ENCODE data around the gene DUSP15. TPM values are rescaled to one million over a fixed set of nuclear protein-coding genes. Genes with fewer than 3 reads are reported as not detected.

The DUSP15 gene
- total and polyA plus RNA-seq, 2 of the 4 experiments (the other 2 are of a cell fraction), result not detected

DNA sequence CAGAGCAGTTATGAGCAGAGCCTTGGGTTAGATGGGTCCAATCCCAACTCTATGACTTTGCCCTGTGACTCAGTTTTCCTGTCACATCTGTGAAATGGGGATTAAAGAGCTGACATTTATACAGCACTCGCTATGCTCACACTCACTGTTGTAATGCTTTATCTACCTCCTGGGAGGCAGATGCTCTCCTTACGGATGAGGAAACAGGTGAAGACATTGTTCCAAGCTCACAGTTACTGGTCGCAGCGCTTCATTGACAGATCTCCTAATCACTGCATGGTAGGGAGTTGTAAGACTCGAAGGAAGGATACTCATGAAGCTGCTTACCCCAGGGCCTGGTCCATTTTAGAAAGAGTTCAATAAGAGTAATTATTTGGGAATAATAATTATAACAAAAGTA lies 54.1 kb downstream of the DUSP15 start:
- Histone ChIP-seq H2AFZ (replicated peaks; ENCODE audit: low read length, poor library complexity) (no peak overlapping the region), H3K4me2 (ENCODE audit: low read depth, low read length) (no peak overlapping the region), H4K91ac (ENCODE audit: insufficient read depth, low read depth, low read length) (no peak overlapping the region), H3K27ac (ENCODE audit: insufficient read depth, low read length) (no peak overlapping the region), H2BK120ac (ENCODE audit: low read depth, low read length) (no peak overlapping the region), H3K56ac (ENCODE audit: extremely low read depth, insufficient read depth, low read length) (no peak overlapping the region), H3K4me3 (ENCODE audit: insufficient read depth, low read depth, low read length) (no peak overlapping the region), H3K23ac (ENCODE audit: low read depth, low read length) (no peak overlapping the region), H3K9me3 (ENCODE audit: control insufficient read depth, insufficient read depth, low read length) (no peaks in the 10 kb centered on the region), H3K27me3 (ENCODE audit: control insufficient read depth, insufficient read depth, low read length) (no peaks in the 10 kb centered on the region), H3K36me3 (ENCODE audit: control insufficient read depth, insufficient read depth, low read length) (no peaks in the 10 kb centered on the region), H3K4ac (ENCODE audit: low read depth, low read length) (no peak overlapping the region), H4K8ac (ENCODE audit: low read depth in 2 of 2, low read length in 2 of 2) (no peak overlapping the region), H2AK5ac (ENCODE audit: low read depth, low read length) (no peak overlapping the region), H3K14ac (replicated peaks; ENCODE audit: low read depth, low read length) (no peak overlapping the region), H2BK15ac (ENCODE audit: low read depth, low read length) (no peak overlapping the region), H2AK9ac (replicated peaks; ENCODE audit: low read depth, low read length, poor library complexity) (no peak overlapping the region), H2BK5ac (ENCODE audit: low read depth, low read length, poor library complexity, severe bottlenecking) (no peak overlapping the region), H2BK20ac (ENCODE audit: low read depth, low read length) (no peak overlapping the region), H4K20me1 (ENCODE audit: insufficient read depth, low read length) (0 out of 2 replicates have a peak, but pooled peaks cover 4% of the 10 kb centered on the region), H3K9ac (ENCODE audit: low read depth, low read length) (no peak overlapping the region), H3K79me1 (ENCODE audit: low read depth in 1 of 2, low read length in 2 of 2) (peaks cover 2 to 10% of the 10 kb centered on the region in 2 experiments; a peak in 3 of 4 replicates), H3K4me1 (ENCODE audit: control insufficient read depth, insufficient read depth, low read length) (peaks cover 19% of the 10 kb centered on the region), H3K18ac (ENCODE audit: low read depth, low read length) (no peak overlapping the region), H3K9me1 (ENCODE audit: insufficient read depth, low read length) (peaks cover 14% of the 10 kb centered on the region), H4K5ac (ENCODE audit: low read depth, low read length) (no peak overlapping the region)
- ChIA-PET CTCF (no interaction called here), POLR2A (ENCODE audit: unreplicated experiment) (no interaction called here)
- BruUV-seq (replicated peaks), result no TSS peak
- ATAC-seq (ENCODE audit: low read depth) (no peak), DNase-seq (no peak)
- dilution Hi-C loops (cut with HindIII; ENCODE audit: low sequenced_read_pairs, unreplicated experiment) (no loop called here), in situ Hi-C loops (cut with MboI; ENCODE audit: low sequenced_read_pairs) (no loop called here), intact Hi-C loops (cut with micrococcal nuclease) (no loop called here)
- WGBS, 2 experiments (ENCODE audit: extremely low coverage in 2 of 2, insufficient read length in 1 of 2), result no CpG with 5 or more reads among the region's 5 CpGs
- no peak for TF ChIP-seq BHLHE40 (IDR thresholded peaks at IDR 0.05; ENCODE audit: low read depth, low read length)
- TF ChIP-seq MAZ (IDR thresholded peaks at IDR 0.05; ENCODE audit: borderline replicate concordance, low read depth, low read length), result no peak
- TF ChIP-seq NFE2L2 (IDR thresholded peaks at IDR 0.05; ENCODE audit: low read depth, low read length), result no peak
- no peak for TF ChIP-seq POLR2A (IDR thresholded peaks at IDR 0.05; ENCODE audit: low read depth, low read length)
- TF ChIP-seq, protein P1, sequence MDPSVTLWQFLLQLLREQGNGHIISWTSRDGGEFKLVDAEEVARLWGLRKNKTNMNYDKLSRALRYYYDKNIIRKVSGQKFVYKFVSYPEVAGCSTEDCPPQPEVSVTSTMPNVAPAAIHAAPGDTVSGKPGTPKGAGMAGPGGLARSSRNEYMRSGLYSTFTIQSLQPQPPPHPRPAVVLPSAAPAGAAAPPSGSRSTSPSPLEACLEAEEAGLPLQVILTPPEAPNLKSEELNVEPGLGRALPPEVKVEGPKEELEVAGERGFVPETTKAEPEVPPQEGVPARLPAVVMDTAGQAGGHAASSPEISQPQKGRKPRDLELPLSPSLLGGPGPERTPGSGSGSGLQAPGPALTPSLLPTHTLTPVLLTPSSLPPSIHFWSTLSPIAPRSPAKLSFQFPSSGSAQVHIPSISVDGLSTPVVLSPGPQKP (IDR thresholded peaks at IDR 0.05; ENCODE audit: borderline replicate concordance, low read depth, low read length), result no peak
- TF ChIP-seq SMC3 (IDR thresholded peaks at IDR 0.05; ENCODE audit: low read depth, low read length), result no peak
- TF ChIP-seq RFX5 (IDR thresholded peaks at IDR 0.05; ENCODE audit: low read depth, low read length), result no peak
- TF ChIP-seq CHD1 (IDR thresholded peaks at IDR 0.05; ENCODE audit: low read depth, low read length), result no peak
- no peak for TF ChIP-seq USF2 (IDR thresholded peaks at IDR 0.05; ENCODE audit: low read depth, low read length)
- no peak for TF ChIP-seq MXI1 (IDR thresholded peaks at IDR 0.05; ENCODE audit: borderline replicate concordance, low read depth, low read length)
- TF ChIP-seq CEBPB (IDR thresholded peaks at IDR 0.05; ENCODE audit: low read depth, low read length), result no peak
- TF ChIP-seq RAD21 (IDR thresholded peaks at IDR 0.05; ENCODE audit: low read length), result no peak
- TF ChIP-seq RCOR1 (IDR thresholded peaks at IDR 0.05; ENCODE audit: insufficient replicate concordance, low read length), result no peak
- no peak for TF ChIP-seq FOS (IDR thresholded peaks at IDR 0.05; ENCODE audit: low read depth, low read length)
- no peak for TF ChIP-seq MAFK (IDR thresholded peaks at IDR 0.05; ENCODE audit: low read depth, low read length)
- TF ChIP-seq, protein P2, sequence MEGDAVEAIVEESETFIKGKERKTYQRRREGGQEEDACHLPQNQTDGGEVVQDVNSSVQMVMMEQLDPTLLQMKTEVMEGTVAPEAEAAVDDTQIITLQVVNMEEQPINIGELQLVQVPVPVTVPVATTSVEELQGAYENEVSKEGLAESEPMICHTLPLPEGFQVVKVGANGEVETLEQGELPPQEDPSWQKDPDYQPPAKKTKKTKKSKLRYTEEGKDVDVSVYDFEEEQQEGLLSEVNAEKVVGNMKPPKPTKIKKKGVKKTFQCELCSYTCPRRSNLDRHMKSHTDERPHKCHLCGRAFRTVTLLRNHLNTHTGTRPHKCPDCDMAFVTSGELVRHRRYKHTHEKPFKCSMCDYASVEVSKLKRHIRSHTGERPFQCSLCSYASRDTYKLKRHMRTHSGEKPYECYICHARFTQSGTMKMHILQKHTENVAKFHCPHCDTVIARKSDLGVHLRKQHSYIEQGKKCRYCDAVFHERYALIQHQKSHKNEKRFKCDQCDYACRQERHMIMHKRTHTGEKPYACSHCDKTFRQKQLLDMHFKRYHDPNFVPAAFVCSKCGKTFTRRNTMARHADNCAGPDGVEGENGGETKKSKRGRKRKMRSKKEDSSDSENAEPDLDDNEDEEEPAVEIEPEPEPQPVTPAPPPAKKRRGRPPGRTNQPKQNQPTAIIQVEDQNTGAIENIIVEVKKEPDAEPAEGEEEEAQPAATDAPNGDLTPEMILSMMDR (conservative IDR thresholded peaks at IDR 0.05; ENCODE audit: low read depth, low read length), result no peak
